HepG2 (cell line): Measurements from ENCODE around the gene IPO9. TPM values are rescaled to one million over a fixed set of nuclear protein-coding genes. Genes with fewer than 3 reads are reported as not detected.

Experiments
- HNRNPK ChIP-seq: fragments of 200-400 bp; formaldehyde crosslinking; IDR thresholded peaks from 2 replicates; pipeline ENCODE4 v1.6.1; 2018; ENCODE audit warnings: low read length, low read depth, moderate library complexity, mild to moderate bottlenecking; ENCODE audit not compliant: poor library complexity, severe bottlenecking
- HNRNPLL ChIP-seq: fragments of 200-400 bp; formaldehyde crosslinking; IDR thresholded peaks from 2 replicates; pipeline ENCODE4 v1.6.1; 2017; ENCODE audit warnings: mild to moderate bottlenecking, low read depth, low read length; ENCODE audit not compliant: poor library complexity, severe bottlenecking
- NFIB ChIP-seq: sonication (generic); formaldehyde crosslinking; IDR thresholded peaks from 2 replicates; pipeline ENCODE4 v1.9.0; 2021; ENCODE audit warnings: missing genetic modification reagents, mild to moderate bottlenecking, borderline replicate concordance
- NFKB2 ChIP-seq: sonication (generic); formaldehyde crosslinking; IDR thresholded peaks from 2 replicates; pipeline ENCODE4 v1.4.0; 2020; ENCODE audit warnings: missing genetic modification reagents, borderline replicate concordance
- SOX6 ChIP-seq, 2 experiments: fragments of 450-650 bp in 1 of 2; sonication (generic) in 1 of 2; formaldehyde crosslinking in 1 of 2; IDR thresholded peaks; 2 replicates each; pipeline versions ENCODE4 v1.4.0 to v1.6.1; 2017 to 2020; ENCODE audit warnings: antibody characterized with exemption in 1 of 2, mild to moderate bottlenecking in 1 of 2, missing genetic modification reagents in 1 of 2
- SP2 ChIP-seq: sonication (generic); formaldehyde crosslinking; IDR thresholded peaks from 2 replicates; pipeline ENCODE4 v1.5.1; 2020; ENCODE audit warnings: mild to moderate bottlenecking, missing genetic modification reagents
- TAF1 ChIP-seq: sonication (generic); formaldehyde crosslinking; IDR thresholded peaks from 2 replicates; pipeline ENCODE4 v1.4.0; 2020; ENCODE audit warnings: missing genetic modification reagents
- THAP11 ChIP-seq: IDR thresholded peaks from 2 replicates; pipeline ENCODE4 v1.6.1; 2016; ENCODE audit warnings: missing biosample characterization, missing genetic modification reagents
- ZNF383 ChIP-seq: sonication (generic); formaldehyde crosslinking; IDR thresholded peaks from 2 replicates; pipeline ENCODE4 v1.4.0; 2020; ENCODE audit warnings: missing genetic modification reagents, mild to moderate bottlenecking, borderline replicate concordance
- ZNF652 ChIP-seq: IDR thresholded peaks from 2 replicates; pipeline ENCODE4 v1.6.1; 2016; ENCODE audit warnings: low read depth, borderline replicate concordance
- ZSCAN22 ChIP-seq: sonication (generic); formaldehyde crosslinking; IDR thresholded peaks from 2 replicates; pipeline ENCODE4 v1.4.0; 2020; ENCODE audit warnings: mild to moderate bottlenecking, missing genetic modification reagents
- polyA plus RNA-seq, 8 experiments: library from polyadenylated mRNA; depleted of rRNA in 3 of 8; stranded (reverse) in 7 of 8; unstranded in 1 of 8; fragments of >200 nt; fragmentation: Illumina TruSeq in 4 of 8; extraction: Trizol in 4 of 8; gene quantifications; 2 replicates each; pipeline versions ENCODE4 v1.2.1 to v1.2.3, GENCODE V29; 2011 to 2016; ENCODE audit warnings: low read depth in 4 of 8, missing spikeins in 1 of 8, mixed read lengths in 1 of 8; ENCODE audit not compliant: insufficient read depth in 1 of 8
- total RNA-seq, 5 experiments: library from RNA; depleted of rRNA; stranded (reverse); fragments of >200 nt; fragmentation: Illumina TruSeq; extraction: Trizol; gene quantifications; 2 replicates each; pipeline ENCODE4 v1.2.3, GENCODE V29; 2016; ENCODE audit warnings: low read depth in 1 of 5
- TF ChIP-seq, protein P1 (sequence below): sonication (generic); formaldehyde crosslinking; conservative IDR thresholded peaks from 2 replicates; pipeline ENCODE4 v1.5.0; 2020; ENCODE audit warnings: missing genetic modification reagents
- TF ChIP-seq, protein P2 (sequence below): sonication (generic); formaldehyde crosslinking; IDR thresholded peaks from 2 replicates; pipeline ENCODE4 v1.5.1; 2020; ENCODE audit warnings: mild to moderate bottlenecking, missing genetic modification reagents, moderate library complexity
- TF ChIP-seq, protein P3 (sequence below): sonication (generic); formaldehyde crosslinking; IDR thresholded peaks from 2 replicates; pipeline ENCODE4 v1.9.0; 2022; ENCODE audit warnings: missing genetic modification reagents, mild to moderate bottlenecking, borderline replicate concordance
- TF ChIP-seq, protein P4 (sequence below): sonication (generic); formaldehyde crosslinking; IDR thresholded peaks from 2 replicates; pipeline ENCODE4 v1.5.0; 2020; ENCODE audit warnings: mild to moderate bottlenecking, missing genetic modification reagents
- TF ChIP-seq, protein P5 (sequence below): sonication (generic); formaldehyde crosslinking; IDR thresholded peaks from 2 replicates; pipeline ENCODE4 v1.8.1; 2023; ENCODE audit warnings: missing genetic modification reagents, inconsistent platforms, borderline replicate concordance
- TF ChIP-seq, protein P6 (sequence below): IDR thresholded peaks from 2 replicates; pipeline ENCODE4 v1.6.1; 2016; ENCODE audit warnings: control low read depth

Gene IPO9
- total and polyA plus RNA-seq, 2 of the 13 experiments (the other 11 are each of a cell fraction or from before 2014, with no cell fraction given) = 31.0 to 34.8 TPM

DNA sequence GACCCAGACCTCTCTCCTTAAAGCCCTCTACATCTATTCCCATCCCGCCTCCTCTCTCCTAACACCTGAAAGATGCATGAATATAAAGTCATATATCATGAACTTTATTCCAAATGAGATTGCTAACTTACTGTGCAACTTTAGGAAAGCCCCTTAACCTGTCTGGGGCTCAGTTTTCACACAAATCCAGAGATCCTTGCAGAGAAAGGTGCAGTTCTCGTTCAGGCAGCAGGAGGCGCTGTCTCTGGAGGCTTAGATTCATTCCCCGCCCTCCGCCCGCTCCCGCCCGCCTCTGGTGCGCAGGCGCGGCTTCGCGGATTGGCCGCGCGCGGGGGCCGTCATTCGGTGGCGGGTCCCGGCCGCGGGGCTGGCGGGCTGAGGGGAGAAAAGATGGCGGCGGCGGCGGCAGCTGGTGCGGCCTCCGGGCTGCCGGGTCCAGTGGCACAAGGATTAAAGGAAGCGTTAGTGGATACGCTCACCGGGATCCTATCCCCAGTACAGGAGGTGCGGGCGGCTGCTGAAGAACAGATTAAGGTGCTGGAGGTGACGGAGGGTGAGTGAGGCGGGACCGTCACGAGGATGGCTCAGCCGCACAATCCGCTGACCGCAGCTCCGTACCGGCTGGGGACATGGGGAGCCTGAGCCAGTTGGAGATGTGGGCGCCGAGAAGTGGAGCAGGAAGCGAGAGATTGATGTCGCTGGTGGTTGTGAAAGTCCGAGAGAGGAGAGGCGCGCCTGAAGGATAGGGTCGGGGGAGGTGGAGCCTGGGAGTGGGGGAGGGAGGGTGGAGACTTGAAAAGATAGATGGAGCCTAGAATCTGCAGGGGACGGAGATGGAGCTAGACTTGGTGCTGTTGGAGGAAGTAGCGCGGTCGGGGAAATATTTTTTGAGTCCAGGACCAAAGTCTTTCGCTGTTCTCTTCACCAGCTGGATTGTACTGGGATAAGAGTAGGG, at the start of gene IPO9 (continued):
- TF ChIP-seq SOX6 (IDR thresholded peaks at IDR 0.05) = no peak
- peak; percentile 0; the same call in 1 of the 2 replicates for TF ChIP-seq SOX6 (CRISPR knock-in tag; IDR thresholded peaks at IDR 0.05)
- TF ChIP-seq THAP11 = peak; percentile 88
- TF ChIP-seq, protein P1, sequence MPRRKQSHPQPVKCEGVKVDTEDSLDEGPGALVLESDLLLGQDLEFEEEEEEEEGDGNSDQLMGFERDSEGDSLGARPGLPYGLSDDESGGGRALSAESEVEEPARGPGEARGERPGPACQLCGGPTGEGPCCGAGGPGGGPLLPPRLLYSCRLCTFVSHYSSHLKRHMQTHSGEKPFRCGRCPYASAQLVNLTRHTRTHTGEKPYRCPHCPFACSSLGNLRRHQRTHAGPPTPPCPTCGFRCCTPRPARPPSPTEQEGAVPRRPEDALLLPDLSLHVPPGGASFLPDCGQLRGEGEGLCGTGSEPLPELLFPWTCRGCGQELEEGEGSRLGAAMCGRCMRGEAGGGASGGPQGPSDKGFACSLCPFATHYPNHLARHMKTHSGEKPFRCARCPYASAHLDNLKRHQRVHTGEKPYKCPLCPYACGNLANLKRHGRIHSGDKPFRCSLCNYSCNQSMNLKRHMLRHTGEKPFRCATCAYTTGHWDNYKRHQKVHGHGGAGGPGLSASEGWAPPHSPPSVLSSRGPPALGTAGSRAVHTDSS (CRISPR knock-in tag) = no peak
- no peak for TF ChIP-seq HNRNPK
- TF ChIP-seq ZSCAN22 (CRISPR knock-in tag) = 0 out of 2 replicates have a peak, but pooled peaks have one; percentile 32
- peak; percentile 78 for TF ChIP-seq SP2 (CRISPR knock-in tag)
- TF ChIP-seq, protein P2, sequence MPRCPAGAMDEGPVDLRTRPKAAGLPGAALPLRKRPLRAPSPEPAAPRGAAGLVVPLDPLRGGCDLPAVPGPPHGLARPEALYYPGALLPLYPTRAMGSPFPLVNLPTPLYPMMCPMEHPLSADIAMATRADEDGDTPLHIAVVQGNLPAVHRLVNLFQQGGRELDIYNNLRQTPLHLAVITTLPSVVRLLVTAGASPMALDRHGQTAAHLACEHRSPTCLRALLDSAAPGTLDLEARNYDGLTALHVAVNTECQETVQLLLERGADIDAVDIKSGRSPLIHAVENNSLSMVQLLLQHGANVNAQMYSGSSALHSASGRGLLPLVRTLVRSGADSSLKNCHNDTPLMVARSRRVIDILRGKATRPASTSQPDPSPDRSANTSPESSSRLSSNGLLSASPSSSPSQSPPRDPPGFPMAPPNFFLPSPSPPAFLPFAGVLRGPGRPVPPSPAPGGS (CRISPR knock-in tag) = peak; percentile 66; the same call in 1 of the 2 replicates
- TF ChIP-seq HNRNPLL = peak; percentile 37
- no peak for TF ChIP-seq ZNF383 (CRISPR knock-in tag)
- no peak for TF ChIP-seq ZNF652
- peak; percentile 29; the same call in 1 of the 2 replicates for TF ChIP-seq NFKB2
- TF ChIP-seq TAF1 = peak; percentile 93
- TF ChIP-seq, protein P3, sequence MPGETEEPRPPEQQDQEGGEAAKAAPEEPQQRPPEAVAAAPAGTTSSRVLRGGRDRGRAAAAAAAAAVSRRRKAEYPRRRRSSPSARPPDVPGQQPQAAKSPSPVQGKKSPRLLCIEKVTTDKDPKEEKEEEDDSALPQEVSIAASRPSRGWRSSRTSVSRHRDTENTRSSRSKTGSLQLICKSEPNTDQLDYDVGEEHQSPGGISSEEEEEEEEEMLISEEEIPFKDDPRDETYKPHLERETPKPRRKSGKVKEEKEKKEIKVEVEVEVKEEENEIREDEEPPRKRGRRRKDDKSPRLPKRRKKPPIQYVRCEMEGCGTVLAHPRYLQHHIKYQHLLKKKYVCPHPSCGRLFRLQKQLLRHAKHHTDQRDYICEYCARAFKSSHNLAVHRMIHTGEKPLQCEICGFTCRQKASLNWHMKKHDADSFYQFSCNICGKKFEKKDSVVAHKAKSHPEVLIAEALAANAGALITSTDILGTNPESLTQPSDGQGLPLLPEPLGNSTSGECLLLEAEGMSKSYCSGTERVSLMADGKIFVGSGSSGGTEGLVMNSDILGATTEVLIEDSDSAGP (CRISPR knock-in tag) = peak; percentile 71; the same call in 1 of the 2 replicates
- TF ChIP-seq, protein P4, sequence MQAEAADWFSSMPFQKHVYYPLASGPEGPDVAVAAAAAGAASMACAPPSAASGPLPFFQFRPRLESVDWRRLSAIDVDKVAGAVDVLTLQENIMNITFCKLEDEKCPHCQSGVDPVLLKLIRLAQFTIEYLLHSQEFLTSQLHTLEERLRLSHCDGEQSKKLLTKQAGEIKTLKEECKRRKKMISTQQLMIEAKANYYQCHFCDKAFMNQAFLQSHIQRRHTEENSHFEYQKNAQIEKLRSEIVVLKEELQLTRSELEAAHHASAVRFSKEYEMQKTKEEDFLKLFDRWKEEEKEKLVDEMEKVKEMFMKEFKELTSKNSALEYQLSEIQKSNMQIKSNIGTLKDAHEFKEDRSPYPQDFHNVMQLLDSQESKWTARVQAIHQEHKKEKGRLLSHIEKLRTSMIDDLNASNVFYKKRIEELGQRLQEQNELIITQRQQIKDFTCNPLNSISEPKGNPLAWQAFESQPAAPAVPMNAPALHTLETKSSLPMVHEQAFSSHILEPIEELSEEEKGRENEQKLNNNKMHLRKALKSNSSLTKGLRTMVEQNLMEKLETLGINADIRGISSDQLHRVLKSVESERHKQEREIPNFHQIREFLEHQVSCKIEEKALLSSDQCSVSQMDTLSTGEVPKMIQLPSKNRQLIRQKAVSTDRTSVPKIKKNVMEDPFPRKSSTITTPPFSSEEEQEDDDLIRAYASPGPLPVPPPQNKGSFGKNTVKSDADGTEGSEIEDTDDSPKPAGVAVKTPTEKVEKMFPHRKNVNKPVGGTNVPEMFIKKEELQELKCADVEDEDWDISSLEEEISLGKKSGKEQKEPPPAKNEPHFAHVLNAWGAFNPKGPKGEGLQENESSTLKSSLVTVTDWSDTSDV (CRISPR knock-in tag) = no peak; the same call in 1 of the 2 replicates
- TF ChIP-seq NFIB (CRISPR knock-in tag) = no peak
- TF ChIP-seq, protein P5, sequence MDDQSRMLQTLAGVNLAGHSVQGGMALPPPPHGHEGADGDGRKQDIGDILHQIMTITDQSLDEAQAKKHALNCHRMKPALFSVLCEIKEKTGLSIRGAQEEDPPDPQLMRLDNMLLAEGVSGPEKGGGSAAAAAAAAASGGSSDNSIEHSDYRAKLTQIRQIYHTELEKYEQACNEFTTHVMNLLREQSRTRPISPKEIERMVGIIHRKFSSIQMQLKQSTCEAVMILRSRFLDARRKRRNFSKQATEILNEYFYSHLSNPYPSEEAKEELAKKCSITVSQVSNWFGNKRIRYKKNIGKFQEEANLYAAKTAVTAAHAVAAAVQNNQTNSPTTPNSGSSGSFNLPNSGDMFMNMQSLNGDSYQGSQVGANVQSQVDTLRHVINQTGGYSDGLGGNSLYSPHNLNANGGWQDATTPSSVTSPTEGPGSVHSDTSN (CRISPR knock-in tag) = no peak
- TF ChIP-seq, protein P6, sequence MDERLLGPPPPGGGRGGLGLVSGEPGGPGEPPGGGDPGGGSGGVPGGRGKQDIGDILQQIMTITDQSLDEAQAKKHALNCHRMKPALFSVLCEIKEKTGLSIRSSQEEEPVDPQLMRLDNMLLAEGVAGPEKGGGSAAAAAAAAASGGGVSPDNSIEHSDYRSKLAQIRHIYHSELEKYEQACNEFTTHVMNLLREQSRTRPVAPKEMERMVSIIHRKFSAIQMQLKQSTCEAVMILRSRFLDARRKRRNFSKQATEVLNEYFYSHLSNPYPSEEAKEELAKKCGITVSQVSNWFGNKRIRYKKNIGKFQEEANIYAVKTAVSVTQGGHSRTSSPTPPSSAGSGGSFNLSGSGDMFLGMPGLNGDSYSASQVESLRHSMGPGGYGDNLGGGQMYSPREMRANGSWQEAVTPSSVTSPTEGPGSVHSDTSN (CRISPR knock-in tag) = no peak
